Activated naive CD4-positive, alpha-beta T cell treated with anti-CD3 and anti-CD28 coated beads, Interleukin-2, amount 50 U/mL, for 16 hours (primary cell): ENCODE results near the gene CCR4.
"Not testable (repeated sequence)": the region's sequence is repeated elsewhere in the genome, so short reads cannot be mapped to it uniquely, and the experiment has no call there.

ENCODE experiments used
- DNase-seq: peaks from one replicate; pipeline ENCODE4 v3.0.0-alpha.2; 2020

Gene CCR4

GRCh38 chr3:32951410-32951811 lies at the start of gene CCR4:
Gene CCR4 (plus strand): TSS chr3:32951644. CDS start chr3:32953423, 1,779 bp downstream.
- DNase-seq = peak; percentile 44

GRCh38 chr3:32902887-32903371 lies 48.5 kb upstream of the CCR4 start:
- DNase-seq = peak; percentile 51

GRCh38 chr3:32903953-32904352 lies 47.5 kb upstream of the CCR4 start:
- DNase-seq = no peak

GRCh38 chr3:32909999-32910398 lies 41.4 kb upstream of the CCR4 start:
- no peak for DNase-seq

GRCh38 chr3:32910954-32911353 lies 40.5 kb upstream of the CCR4 start:
- DNase-seq = no peak

- DNase-seq = no peak
These were observed 39.4 kb upstream of the CCR4 start for GRCh38 chr3:32912046-32912445.

- no peak for DNase-seq
These were observed 37.5 kb upstream of the CCR4 start for GRCh38 chr3:32913790-32914446.

- no peak for DNase-seq
These were observed 31.5 kb upstream of the CCR4 start for GRCh38 chr3:32919920-32920319.

GRCh38 chr3:32922078-32922477 lies 29.4 kb upstream of the CCR4 start:
- no peak for DNase-seq

GRCh38 chr3:32930161-32930560 lies 21.3 kb upstream of the CCR4 start:
- DNase-seq = no peak

- not testable (repeated sequence) for DNase-seq
These were observed 20.2 kb upstream of the CCR4 start for GRCh38 chr3:32931273-32931672.

GRCh38 chr3:32934150-32934742 lies 17.2 kb upstream of the CCR4 start:
- no peak for DNase-seq

- no peak for DNase-seq
These were observed 14.1 kb upstream of the CCR4 start for GRCh38 chr3:32937331-32937730.

GRCh38 chr3:32939531-32940284 lies 11.7 kb upstream of the CCR4 start:
- DNase-seq = not testable (repeated sequence)

- DNase-seq = no peak
These were observed 10.7 kb upstream of the CCR4 start for GRCh38 chr3:32940726-32941125.

GRCh38 chr3:32945136-32945535 lies 6.3 kb upstream of the CCR4 start:
- no peak for DNase-seq

GRCh38 chr3:32945598-32945997 lies 5.8 kb upstream of the CCR4 start:
- DNase-seq = not testable (repeated sequence)

- DNase-seq = no peak
These were observed 4.3 kb upstream of the CCR4 start for GRCh38 chr3:32946973-32947788.

- peak; percentile 91 for DNase-seq
These were observed 3.6 kb upstream of the CCR4 start for GRCh38 chr3:32947789-32948238.

- DNase-seq = no peak
These were observed 2.6 kb upstream of the CCR4 start for GRCh38 chr3:32948625-32949445.

- no peak for DNase-seq
These were observed 928 bp upstream of the CCR4 start for GRCh38 chr3:32950516-32950915.
